Stimulated activated CD4-positive, alpha-beta T cell treated with anti-CD3 and anti-CD28 coated beads, Interleukin-4, amount 100 ng/mL, for 48 hours (primary cell): ENCODE results near the gene PHF8.

Experiments
- DNase-seq, 2 donors: peaks; one replicate each; pipeline ENCODE4 v3.0.0-alpha.2; 2020; ENCODE audit warnings: low read depth in 2 of 2

Gene PHF8

GRCh38 chrX:54044126-54044876 lies at the start of gene PHF8:
Gene PHF8 (minus strand): TSS chrX:54044473. CDS start chrX:54042728, 1,745 bp downstream.
- DNase-seq = peak; percentile 87 to 91

- DNase-seq = no peak
Observed at GRCh38 chrX:54093571-54093970, 49.3 kb upstream of the PHF8 start.

GRCh38 chrX:54093159-54093558 lies 48.9 kb upstream of the PHF8 start:
- DNase-seq = no peak

GRCh38 chrX:54090880-54091279 lies 46.6 kb upstream of the PHF8 start:
- no peak for DNase-seq

- no peak for DNase-seq
Observed at GRCh38 chrX:54089191-54089590, 44.9 kb upstream of the PHF8 start.

- DNase-seq = no peak
Observed at GRCh38 chrX:54087661-54088060, 43.4 kb upstream of the PHF8 start.

GRCh38 chrX:54085666-54086065 lies 41.4 kb upstream of the PHF8 start:
- no peak for DNase-seq

GRCh38 chrX:54076903-54077302 lies 32.6 kb upstream of the PHF8 start:
- DNase-seq = no peak

GRCh38 chrX:54074826-54075225 lies 30.6 kb upstream of the PHF8 start:
- no peak for DNase-seq

GRCh38 chrX:54067766-54068165 lies 23.5 kb upstream of the PHF8 start:
- no peak for DNase-seq

GRCh38 chrX:54066841-54067240 lies 22.6 kb upstream of the PHF8 start:
- DNase-seq = no peak

- DNase-seq = no peak
Observed at GRCh38 chrX:54064564-54064963, 20.3 kb upstream of the PHF8 start.

GRCh38 chrX:54063361-54063760 lies 19.1 kb upstream of the PHF8 start:
- DNase-seq = no peak

- DNase-seq = no peak
Observed at GRCh38 chrX:54049801-54050200, 5.5 kb upstream of the PHF8 start.

GRCh38 chrX:54048412-54048811 lies 4.1 kb upstream of the PHF8 start:
- DNase-seq = no peak

- DNase-seq = no peak
Observed at GRCh38 chrX:54045563-54046228, 1.4 kb upstream of the PHF8 start.

GRCh38 chrX:54044877-54045338 lies 635 bp upstream of the PHF8 start:
- no peak for DNase-seq

- peak in 1 of 2 donors; percentile 11 for DNase-seq
Observed at GRCh38 chrX:54043541-54044125, 640 bp downstream of the PHF8 start.

GRCh38 chrX:54043056-54043455 lies 1.2 kb downstream of the PHF8 start:
- no peak for DNase-seq

GRCh38 chrX:54042609-54043021 lies 1.7 kb downstream of the PHF8 start:
- peak in 1 of 2 donors; percentile 16 for DNase-seq

GRCh38 chrX:54030329-54030728 lies 13.9 kb downstream of the PHF8 start:
- no peak for DNase-seq

GRCh38 chrX:54029529-54030143 lies 14.6 kb downstream of the PHF8 start:
- no peak for DNase-seq
